GM18870 (cell line): ENCODE data around the gene TRAPPC10.

Source experiments
- ATAC-seq: cut with Tn5 transposase; IDR thresholded peaks from one replicate; pipeline ENCODE4 v1.9.1; 2021; ENCODE audit warnings: moderate library complexity; ENCODE audit not compliant: unreplicated experiment

Gene TRAPPC10

DNA sequence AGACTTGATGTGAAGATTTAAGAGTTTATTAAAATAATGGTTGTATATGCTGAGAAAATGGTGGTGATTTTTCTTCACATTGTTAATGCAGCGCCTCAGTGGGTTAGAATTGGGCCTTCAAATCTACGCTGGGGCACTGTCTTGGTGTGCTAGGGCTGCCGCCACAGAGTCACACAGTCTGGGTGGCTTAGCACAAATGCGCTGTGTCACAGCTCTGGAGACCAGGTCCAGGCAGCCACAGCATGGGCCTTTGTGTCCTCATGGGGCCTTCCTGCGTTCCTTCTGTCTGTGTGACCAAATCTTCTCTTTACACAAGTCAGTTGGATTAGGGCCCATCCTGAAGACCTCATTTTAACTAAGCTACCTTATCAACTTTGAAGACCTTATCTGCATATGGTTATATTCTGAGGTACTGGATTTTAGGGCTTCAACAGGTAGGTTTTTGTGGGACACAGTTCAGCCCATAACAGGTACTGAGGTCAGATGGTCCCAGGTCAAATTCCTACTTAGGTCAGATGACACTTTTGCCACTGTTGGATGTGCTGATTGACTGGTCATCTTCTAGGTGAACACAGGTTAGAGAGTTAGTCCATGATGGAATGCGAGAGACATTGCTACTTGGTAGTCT, 17.5 kb downstream of the TRAPPC10 start:
- ATAC-seq, result no peak

DNA sequence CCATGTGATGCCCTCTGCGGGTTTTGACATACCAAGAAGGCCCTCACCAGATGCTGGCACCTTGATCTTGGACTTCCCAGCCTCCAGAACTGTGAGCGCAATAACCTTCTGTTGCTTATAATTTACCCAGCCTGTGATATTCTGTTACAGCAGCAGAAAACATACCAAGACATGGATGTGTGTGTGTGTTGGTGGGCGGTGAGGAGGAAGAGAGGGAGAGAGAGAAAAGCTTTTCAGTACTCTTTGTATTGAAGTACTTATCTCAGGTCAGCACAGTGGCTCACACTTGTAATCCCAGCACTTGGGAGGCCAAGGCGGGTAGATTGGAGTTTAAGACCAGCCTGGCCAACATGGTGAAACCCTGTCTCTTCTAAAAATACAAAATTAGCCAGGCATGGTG, 23.1 kb downstream of the TRAPPC10 start:
- no peak for ATAC-seq

DNA sequence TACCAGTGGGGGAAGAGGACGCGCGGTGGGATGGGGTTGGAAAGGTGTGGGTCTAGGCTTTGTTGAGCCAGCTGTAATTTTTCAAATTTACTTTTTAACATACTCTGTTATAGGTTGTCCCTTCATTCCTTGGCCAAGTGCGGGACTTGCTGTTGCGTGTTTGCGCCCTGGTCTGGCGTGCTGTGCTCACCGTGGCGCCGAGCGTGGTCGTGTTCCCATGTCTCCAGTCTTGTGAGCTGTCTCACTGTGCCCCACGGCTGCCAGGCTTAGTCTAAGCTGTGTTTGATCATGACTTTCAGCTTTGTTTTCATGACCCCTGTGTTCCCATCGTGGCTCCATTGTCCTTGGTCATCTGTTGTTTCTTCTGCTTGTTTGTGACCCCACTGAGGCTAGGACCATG, 26.0 kb downstream of the TRAPPC10 start:
- no peak for ATAC-seq

DNA sequence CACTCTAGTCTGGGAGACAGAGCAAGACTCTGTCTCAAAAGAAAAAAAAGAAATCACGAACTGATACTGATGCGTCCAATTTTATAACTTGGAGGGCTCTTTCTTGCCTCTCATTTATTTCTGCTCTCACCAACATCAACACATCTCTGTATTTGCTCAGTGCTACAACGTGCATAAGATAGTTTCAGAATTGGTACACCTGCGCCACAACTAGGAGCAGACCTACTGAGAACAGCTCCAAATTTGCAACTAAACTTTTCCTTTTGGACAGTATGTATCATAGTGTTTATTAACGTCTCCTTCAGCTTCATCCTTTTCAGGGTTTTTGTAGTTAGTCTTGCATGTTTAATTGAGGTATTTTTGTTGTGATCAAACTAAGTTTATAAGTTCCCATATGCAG, 27.7 kb downstream of the TRAPPC10 start:
- no peak for ATAC-seq

DNA sequence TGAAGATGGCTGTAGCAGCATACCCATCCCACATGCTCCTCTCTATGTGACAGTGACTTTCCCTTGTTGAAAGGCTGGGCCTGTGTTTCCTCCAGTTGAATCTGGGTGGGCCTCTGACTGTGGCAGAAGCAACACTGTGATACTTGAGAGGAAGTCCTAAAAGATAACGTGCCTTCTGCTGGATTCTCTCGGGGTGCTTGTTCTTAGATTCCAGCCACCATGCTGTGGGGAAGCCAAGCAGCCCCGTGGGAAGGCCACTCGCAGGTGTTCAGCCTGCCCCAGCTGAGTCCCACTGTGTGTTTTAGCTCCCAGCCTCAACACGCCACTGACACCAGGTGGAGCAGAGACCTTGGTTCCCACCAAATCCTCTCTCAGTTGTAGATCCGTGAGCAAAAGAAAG, 31.5 kb downstream of the TRAPPC10 start:
- no peak for ATAC-seq

DNA sequence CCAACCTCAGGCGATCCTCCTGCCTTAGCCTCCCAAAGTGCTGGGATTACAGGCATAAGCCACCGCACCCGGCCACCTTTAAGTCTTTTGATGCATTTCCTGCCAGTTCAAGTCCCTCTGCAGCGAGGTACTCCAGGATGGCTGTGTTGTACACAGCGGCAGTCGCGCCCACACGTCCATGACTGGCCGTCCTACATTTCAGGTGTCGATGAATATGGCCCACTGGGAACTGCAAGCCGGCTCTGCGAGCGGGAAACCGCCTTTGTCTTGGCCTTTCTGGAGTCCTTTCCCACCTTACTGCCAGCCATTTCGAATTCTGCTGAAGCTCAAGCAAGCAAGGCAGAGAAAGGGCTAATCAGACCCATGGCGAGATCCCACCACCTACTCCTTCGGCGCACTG, 34.6 kb downstream of the TRAPPC10 start:
- no peak for ATAC-seq

DNA sequence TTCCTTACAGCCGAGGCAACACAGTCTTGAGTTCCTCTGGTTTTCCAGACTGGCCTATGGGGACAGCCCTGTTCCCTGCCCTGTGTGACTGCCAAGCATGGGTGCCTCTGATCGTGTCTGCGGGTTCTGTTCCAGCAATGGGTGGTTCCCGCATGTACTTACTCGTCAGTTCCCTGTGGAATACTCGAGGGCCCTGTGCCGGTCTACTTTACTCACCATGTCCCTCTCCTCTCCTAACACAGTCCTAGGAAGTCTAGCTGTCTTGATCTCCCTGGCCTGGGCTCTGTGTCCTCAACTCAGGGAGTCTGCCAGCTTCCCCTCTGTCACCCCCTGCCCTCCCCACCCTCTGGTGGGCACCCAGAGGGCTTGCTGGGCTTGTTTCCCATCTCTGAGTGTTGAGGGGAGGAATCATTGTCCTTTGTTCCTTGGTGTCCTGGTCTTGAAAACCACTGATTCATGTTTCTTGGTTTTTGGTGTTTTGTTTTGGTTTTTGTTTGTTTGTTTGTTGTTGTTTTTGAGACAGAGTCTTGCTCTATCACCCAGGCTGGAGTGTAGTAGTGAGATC, 36.0 kb downstream of the TRAPPC10 start:
- no peak for ATAC-seq

DNA sequence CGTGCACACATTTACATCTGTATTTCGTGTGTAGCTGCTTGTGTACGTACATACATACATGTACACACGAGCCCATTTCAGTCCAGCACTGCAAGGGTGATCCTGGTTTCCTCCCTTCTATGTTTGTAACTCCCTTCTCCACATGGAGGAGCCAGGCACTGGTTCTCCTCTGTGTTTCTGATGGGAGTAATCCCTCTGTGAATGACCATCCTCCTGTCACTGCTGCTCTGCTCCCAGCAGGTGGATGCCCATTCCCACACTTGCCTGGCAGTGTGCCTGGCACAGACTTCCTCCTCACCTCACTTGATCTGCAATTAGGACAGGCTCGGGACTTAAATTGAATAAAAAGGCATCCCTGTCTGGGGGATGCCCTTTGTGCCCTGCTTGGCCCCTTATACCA, 37.1 kb downstream of the TRAPPC10 start:
- ATAC-seq, result no peak

DNA sequence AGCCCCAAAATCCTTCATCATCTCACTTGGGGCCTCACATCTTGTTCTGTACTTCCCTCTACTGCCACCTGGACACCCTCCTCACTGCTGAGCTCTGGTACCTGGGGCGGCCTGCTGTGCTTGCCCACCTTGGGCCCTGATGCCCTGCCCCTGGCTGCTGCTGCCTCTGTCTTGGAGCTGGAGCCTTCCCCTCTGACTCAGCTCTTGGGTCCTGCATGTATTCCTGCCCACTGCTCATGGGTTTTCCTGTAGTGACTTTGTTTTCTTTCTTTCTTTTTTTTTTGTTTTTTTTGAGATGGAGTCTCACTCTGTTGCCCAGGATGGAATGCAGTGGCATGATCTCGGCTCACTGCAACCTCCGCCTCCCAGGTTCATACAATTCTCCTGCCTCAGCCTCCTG, 37.5 kb downstream of the TRAPPC10 start:
- no peak for ATAC-seq

DNA sequence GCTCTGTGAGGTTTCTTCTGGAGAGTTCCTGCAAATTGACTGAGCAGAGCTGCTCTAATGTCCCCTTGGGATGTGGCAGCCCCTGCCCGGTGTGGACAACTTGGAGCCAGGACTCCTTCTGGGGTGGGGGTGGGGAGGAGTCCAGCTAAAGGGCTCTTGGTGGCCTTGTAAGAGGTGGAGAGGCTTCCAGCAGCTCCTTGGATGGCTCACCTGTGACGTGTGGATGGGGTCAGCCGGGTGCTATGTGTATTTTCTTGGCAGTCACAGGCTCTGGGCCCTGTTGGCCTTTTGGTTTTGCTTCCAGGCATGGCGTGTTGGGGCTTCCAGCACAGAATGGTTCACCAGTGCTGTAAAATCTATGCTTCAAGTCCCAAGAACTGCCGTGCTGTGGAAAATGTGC, 38.2 kb downstream of the TRAPPC10 start:
- ATAC-seq, result no peak

DNA sequence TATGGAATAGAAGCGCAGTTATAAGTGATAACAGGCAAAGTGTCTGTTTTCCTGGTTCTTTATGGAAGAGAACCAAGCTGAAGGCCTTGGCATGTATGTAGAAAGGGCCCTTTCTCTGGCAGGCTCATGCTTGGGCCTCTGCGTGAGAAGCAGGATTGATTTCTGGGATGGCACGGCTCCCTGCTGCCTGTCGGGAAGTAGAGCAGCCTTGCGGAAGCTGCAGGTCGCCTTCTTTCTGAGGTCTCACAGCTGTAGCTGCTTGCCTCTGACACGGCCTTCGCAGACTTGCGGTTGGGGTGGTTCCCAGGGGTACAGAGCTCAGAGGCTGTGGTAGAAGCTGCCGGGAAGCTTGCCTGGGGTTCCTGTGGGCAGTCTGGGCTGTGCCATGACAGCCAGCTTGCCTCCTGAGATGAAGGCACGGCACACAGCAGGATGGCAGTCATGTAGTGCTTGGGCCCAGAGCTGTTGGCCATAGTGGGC, 39.4 kb downstream of the TRAPPC10 start:
- ATAC-seq, result no peak

DNA sequence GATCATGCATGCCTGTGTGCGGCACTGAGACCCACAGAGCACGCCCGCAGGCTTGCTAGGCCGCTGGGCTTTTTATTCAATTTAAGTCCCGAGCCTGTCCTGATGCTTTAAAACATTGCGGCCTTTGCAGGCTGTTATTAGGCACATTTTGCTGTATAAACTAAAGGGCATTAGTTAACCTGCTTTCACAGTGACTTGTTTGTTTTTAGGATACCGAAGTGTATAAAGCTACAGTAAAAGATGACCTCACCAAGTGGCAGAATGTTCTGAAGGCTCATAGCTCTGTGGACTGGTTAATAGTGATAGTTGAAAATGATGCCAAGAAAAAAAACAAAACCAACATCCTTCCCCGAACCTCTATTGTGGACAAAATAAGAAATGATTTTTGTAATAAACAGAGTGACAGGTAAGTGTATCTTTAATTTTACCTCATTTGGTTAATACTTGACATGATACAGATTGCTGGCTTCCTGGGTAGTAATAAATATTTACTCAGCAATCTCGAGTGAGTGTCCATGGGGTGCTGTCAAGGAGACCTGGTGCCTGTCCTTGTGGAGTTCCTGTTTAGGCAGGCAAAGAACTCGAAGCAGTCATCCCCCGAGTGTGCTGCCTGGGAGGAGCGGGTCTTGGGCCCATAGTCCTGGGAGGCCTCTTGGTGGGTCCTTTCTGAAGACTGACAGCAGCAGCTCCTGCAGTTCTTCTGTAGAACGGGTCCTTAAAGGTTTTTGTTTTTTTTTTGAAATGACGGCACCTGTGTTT, 40.1 kb downstream of the TRAPPC10 start:
- no peak for ATAC-seq

DNA sequence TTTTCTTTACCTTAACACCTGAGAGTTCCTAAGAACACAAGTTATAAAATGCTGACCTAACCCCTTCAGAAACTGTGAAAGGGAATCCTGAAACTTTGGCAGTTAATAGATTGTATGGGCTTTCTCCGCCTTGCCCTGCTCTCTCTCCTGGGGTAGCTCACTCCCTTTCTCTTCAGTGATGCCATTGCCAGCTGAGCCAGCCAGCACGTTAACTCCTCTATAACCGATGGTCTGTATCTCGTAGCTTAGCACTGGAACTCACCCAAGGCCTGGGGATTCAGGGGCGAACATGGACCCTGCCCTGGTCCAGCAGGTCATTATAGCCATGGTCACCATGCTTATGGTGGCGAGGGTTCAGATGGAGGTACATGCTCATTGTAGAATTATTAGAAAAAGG, 40.7 kb downstream of the TRAPPC10 start:
- ATAC-seq, result no peak

DNA sequence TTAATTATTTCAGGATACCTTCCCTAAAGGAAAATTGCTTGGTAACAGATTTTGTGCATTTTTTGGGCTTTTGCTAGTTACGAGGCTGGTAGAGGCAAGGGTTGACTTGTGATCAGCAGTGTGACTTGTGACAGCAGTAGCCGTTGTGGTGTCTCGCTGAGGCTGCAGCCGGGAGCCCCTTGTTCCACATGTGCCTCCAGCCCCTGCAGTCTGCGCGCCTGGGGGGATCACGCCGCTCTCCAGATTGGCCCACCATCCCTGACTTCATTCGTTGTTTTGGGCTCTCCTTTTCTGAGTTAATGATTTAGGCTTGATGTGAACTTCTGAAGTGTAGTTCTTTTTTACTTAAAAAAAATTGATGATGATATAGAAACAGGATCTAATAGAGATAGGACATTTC, 41.5 kb downstream of the TRAPPC10 start:
- no peak for ATAC-seq

DNA sequence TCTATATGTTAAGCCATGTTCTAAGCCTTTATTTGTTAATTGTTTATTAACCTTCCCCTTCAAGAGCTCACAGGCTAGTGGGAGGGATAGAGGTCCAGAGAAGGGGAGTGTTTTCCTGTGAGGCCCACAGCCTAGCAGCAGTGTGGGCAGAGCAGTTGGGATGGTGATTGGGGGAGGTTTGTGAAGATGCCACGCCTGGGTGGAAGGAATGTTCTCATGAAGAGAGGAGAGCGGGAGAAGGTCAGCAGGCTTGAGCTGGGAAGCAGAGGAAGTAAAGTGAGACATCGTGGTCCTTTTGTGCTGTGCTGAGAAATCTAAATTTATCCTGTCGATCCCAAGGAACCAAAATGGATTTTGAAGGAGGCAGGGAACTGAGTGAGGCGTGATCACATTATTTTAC, 42.6 kb downstream of the TRAPPC10 start:
- no peak for ATAC-seq

DNA sequence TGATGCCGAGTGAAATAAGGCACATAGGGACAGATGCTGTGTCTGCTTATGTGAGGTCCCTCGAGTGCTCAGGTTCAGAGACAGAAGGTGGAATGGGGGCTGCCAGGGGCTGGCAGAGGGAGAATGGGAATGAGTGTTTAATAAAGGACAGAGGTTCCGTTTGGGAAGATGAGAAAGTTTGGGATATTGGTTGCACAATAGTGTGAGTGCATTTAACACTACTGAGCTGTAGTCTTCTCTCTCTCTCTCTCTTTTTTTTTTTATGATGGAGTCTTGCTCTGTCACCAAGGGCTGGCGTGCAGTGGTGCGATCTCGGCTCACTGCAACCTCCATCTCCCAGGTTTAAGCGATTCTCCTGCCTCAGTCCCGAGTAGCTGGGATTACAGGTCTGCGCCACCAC, 44.9 kb downstream of the TRAPPC10 start:
- ATAC-seq, result no peak

DNA sequence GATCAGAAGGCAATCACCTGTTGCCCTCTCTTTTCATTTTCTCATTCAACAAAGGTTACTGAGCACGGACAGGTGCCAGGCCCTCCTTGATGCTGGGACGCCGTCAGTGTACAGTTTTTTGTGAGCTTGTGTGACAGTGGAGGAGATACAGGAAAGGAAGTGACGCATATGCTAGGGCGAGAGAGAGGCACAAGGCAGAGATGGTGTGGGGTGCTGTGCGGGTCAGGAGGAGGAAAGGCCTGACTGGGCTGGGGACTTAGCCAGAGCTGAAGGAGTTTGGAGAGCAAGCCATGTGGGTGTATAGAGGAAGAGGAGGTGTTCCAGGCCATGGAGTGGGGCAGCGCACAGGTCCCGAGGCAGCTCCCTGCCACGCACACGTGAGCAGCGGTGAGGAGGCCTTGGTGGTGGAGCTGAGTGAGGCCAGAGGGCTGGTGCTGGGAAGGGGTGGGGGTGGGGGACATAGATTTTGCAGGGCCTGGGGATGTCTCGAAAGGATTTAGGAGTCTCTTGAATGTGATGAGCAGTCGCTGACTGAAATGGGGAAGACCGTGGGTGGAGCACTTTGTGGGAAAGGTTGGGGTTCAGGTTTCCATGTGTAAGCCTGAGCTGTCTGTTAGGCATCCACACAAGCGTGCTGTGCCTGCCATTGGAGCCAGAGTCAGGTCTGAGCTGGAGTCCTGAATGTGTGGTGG, 46.0 kb downstream of the TRAPPC10 start:
- no peak for ATAC-seq

DNA sequence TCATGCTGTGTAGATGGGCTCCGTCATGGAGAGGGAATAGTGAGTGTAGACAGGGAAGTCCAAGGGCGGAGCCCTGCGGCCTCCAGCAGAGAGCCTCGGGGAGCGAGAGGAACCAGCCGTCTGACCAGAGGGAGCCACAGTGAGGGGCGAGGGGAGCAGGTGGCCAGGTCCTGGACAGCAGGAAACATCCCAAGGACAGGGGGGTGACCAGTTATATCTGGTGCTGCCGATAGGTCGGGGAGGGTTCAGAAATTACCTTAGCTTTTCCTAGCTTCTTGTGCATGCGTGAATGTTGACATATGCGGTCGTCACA, 46.5 kb downstream of the TRAPPC10 start:
- ATAC-seq, result no peak

DNA sequence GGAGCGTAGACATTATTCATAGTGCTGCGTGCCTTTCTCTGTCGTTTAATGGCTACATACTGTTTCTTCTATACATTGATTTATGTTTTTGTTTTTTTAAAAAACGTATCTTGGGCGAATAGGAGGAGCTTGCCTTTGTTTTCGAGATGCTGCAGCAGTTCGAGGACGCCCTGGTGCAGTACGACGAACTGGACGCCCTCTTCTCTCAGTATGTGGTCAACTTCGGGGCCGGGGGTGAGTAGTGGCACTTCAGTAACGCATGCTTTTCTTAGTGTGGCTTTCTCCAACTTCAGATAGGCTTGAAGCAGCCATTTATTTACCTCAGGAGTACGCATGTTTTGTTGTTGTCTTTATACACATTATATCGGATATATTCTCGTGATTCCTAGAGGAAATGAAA, 46.9 kb downstream of the TRAPPC10 start:
- no peak for ATAC-seq

DNA sequence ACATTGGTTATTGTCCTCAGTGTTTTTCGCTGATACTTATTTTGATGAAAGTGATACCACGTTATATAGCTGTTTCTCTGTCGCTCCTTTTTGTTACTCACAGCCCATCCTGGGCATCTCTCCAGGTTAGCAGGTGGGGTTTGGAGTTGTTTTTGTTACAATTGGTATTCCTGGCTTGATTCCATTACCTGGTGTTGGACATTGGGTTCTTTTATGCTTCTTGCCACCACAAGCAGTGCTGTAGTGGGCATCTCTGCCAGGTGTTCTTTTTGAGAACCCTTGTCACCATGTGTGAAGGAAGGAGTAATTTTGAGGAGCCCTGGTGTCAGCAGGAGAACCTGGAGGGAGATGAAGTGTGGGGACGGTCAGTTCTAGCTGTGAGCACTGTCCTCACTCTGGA, 47.6 kb downstream of the TRAPPC10 start:
- no peak for ATAC-seq

DNA sequence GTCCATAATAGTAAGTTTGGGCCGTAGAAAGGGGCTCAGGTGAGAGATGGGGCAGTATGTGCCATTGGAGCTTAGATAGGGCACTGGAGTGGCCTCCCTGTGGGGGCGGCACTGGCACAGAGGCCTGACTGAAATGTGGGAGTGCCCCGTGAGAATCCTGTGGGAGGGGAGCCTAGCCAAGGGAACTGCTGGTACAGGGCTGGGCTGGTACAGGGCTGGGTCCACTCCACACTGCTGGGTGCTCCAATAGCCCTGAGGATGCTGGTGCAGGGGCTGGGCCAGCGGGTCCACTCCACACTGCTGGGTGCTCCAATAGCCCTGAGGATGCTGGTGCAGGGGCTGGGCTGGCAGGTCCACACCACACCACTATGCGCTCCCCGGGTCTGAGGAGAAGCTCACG, 50.3 kb downstream of the TRAPPC10 start:
- no peak for ATAC-seq
